GM21825 (cell line): ENCODE results near the gene PELI1.

ENCODE experiments used
- ATAC-seq: cut with Tn5 transposase; IDR thresholded peaks from one replicate; pipeline ENCODE4 v1.9.1; 2021; ENCODE audit warnings: mild to moderate bottlenecking, moderate library complexity; ENCODE audit not compliant: unreplicated experiment

Gene PELI1, protein sequence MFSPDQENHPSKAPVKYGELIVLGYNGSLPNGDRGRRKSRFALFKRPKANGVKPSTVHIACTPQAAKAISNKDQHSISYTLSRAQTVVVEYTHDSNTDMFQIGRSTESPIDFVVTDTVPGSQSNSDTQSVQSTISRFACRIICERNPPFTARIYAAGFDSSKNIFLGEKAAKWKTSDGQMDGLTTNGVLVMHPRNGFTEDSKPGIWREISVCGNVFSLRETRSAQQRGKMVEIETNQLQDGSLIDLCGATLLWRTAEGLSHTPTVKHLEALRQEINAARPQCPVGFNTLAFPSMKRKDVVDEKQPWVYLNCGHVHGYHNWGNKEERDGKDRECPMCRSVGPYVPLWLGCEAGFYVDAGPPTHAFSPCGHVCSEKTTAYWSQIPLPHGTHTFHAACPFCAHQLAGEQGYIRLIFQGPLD

DNA sequence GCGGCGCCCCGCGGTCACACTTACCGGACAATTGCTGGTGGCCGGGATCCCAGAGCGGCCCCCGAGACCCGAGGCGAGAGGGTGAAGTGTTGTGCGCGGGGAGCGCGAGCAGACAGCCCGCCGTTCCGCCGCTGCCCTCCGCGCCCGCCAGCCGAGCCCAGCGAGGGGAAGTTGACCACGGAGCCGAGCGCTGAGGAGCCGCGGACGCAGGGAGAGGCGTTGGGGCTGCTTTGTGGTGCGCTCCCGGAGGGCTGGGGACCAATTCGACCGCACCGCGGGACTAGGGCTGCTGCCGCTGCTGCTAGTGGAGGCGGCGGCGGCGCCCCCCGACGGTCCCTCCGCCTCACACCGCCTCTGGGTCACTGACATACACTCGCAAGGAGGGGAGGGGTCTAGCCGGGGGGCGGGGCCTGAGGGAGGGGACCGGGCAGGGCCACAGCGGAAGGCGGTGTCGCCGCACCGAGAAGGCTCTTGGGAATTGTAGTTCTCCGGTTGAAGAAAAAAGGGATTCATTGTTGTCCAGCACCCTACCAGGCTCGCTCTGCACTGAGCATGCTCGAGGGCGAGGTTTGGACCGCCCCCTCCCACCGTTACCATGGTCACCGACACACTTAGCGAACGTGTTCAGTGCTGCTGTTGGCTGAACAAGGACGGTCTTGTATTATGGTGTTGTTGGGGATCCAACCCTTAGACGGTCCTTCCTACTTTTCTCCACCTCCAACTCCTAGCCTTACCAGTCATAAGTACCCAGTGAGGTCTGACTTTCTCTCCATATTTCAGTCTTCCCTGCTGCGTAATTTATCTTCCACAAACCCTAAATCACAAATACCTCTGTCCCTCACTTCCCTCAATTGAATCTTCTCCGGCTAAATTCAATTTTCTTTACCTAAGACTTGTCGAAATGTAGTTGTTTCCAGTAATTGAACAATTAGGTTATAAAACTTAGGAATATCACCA, at the start of gene PELI1:
PELI1 (minus strand) TSS at position 364 of the 957 bp plus-strand sequence. CDS start 36,110 bp downstream, outside the sequence.
- peak; percentile 83 for ATAC-seq

DNA sequence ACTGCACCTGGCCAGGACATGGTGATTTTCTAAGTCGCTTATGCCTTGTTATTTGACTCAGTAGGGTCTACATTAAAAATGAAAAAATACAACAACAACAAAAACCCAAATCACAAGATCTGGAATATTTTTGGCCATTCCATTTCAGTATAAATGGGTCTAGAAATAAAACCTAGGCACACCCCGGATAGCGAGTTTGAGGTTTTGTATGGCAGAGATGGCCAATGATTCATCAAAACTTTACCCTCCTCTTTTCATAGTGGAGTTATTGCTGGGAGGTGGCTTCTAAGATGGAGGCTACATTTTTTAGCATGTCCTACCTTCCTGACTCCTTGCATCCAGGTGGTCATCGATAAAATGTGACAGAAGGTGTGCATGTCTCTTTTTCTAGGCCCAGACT, 49.3 kb upstream of the PELI1 start:
- ATAC-seq: no peak

DNA sequence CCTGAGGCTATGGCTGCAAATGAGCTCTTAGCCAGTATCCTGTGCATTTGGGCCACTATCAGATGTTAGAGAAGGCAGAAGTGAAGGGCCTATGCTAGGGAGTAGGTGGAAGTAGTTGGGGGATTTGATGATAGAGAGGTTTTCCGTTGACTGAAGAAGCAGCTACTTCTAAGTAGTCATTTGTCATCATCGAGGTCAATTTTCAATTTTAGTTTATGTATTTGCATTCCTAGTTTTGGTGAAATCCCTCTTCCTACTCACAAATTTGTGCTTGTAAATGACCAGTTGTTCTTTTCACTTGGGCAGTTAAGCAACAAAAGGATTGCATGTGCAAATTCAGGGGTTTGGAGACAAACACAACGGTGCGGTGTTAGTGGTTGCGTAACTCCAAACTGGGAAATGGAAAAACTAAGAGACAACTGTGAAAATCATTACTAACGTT, 48.5 kb upstream of the PELI1 start:
- ATAC-seq: no peak

DNA sequence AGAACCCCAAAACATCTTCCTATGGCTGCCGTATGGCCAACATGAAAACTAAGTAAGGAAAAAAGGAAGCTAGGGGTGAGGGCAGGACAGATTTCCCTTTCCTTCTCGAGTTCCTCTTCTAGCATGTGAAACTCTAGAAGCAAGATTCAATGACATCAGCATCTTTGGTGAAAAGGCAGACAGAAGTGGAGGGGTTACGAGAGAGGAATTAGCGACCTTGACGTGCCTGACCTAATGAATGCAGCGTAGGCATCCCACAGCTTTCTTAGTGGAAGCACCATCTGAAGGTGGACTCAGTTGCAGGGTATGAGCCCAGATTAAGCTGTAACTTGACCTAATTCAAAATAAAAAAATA, 47.9 kb upstream of the PELI1 start:
- no peak for ATAC-seq

DNA sequence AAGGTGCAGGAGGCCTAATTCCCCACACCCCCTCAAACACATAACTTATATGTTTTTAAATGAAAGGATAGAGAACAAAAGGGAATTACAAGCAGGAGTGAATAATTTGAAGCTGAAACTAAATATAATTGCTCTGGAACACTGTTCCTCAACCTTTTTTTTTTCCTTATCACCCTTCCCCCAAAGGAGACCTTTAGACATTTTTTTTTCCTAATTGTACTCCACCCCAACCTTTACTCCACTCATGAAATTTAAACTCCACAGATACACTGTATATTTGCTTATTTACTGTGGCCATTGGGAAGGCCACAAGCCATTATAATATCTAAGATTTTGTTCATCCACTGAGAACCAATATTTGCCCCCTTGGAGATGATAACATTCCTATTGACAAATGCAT, 45.4 kb upstream of the PELI1 start:
- no peak for ATAC-seq

DNA sequence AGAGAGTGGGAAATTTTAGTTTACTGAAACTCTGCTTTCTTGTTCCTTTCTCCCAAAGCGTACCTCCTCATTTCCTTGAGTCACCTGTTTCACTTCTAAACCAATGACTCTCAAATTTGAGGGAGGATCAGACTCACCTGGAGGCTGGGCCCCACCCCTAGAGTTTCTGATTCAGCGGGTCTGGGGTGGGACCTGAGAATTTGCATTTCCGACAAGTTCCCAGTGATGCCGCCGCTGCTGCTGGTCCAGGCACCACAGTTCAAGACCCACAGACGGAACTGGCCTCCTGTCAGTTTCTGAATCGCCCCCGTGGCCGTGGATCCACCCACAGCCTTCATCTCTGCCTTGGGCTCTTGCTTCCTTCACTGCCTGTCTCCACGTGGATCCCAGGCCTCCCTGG, 44.9 kb upstream of the PELI1 start:
- no peak for ATAC-seq

DNA sequence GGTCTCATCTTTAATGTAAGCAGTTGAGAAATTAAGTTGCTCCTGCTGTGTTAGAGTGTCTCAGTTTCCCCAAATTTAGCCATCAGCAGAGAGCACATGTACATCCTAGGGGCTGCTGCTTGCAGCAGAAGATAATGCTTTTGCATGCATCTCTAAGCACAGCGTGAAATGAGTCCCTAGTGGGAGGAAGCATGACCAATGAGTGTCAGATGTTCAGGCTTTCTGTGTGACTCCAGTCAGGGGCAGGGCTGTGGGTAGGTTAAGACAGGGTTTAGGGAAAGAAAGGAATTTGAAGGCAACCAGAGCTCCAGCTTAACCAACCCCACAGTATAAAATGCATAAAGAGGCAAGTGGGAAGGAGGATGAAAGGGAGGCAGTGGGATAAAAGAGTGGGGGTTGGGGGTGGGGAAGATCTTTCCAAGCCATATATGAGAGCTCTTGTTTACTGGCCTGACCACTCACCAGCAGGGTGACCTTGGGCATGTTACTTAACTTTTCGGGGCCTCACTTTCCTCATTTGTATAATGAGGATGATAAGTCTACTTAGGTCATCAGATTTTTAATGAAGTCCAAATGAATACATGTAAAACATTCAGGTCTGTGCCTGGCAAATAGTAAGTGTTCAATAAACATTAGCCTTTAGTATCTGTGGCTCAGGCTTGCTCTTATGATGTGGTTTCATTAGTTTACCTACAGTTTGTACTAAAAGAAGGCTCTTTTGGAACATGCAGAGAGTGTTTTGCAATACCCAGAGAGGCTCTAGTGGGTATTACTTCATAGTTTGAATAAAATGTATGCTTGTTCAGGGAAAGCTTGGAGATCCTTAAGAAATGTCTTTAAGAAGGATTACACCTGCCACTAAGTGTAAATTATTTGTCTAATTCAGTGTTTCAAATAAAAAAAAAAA, 42.7 kb upstream of the PELI1 start:
- no peak for ATAC-seq

DNA sequence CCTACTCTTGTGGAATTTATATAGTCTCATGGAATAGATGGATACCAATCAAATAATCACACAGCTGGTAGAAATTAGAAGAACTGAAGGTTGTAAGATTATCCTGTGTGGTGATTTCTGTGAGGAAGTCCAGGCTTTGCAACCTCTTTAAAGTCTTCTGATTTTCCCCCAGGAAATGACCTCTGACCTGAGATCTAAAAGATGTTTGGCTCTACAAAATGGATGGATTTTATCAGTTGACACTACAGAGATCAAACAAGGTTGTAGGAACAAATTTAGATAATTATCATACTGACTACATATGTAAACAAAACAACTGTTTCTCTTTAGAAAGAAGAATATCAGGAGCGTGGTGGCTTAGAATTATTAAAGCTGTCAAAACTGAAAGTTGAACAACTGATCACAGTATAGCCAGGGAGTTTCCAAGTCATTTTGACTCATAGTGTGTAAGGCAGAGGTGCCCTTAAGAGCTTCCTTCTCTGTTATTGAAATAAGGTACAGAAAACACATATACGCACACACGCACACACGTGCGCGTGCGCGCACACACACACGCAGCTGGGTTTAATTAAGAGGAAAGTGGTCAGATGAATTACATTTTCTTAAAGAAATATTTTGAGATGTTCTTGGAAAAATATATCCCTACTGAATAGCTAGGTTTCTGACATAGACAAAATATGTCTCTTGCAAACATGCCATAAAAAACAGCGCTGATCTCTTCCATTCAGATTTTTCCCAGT, 35.5 kb upstream of the PELI1 start:
- peak; percentile 82 for ATAC-seq

DNA sequence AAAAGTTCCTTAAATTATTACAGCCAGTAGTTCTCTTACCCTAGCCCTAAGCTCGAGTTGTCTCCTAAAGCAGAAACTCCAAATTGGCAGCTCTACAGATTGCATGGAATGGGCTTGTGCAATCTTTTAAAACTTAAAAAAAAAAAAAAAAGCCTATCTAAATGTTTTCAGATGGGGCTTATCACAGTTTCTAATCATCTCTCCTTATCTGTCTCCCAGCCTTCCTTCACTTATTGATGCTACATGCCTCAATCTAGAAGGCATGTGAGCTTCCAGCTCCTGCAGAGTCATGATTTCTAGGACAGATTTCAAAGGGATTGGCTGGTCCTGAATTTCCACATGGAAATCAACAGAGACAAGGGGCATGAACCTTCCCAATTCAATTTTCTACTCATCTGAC, 33.1 kb upstream of the PELI1 start:
- no peak for ATAC-seq

DNA sequence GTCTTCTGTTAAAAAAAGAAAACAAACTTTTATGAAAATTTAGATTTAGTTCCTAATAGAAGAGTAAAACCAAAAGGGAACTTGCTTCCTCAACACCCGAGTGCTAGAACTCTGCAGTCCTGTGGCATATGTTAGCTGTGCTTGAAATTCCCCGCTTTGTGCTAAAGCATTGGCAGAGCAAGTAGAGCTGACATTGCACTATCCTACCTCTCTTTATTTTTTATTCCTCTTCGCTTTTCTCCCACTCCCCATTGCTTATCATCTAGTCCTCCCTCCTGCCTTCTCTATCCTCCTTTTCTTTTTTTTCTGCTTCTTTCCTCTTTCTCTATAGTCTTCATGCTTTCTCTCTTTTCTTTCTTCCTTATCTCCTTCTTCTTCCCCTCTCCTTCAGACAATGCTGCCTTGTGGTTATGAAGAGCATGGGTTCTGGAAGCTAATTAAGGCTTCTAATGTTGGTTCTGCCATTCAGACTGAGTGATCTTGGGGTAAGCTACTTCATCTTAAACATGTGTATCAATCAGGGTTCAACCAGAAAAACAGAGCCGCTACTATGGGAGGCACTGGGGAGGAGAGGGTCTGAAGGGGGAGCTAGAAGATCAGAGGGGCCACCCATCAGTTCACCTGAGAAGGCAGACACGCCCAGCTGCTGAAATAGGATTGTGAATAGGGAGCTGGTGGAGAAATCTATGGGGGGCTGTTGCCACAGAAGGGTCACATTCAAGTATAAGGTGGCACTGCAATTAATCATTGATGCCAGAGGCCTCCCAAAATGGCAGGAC, 31.4 kb upstream of the PELI1 start:
- no peak for ATAC-seq

DNA sequence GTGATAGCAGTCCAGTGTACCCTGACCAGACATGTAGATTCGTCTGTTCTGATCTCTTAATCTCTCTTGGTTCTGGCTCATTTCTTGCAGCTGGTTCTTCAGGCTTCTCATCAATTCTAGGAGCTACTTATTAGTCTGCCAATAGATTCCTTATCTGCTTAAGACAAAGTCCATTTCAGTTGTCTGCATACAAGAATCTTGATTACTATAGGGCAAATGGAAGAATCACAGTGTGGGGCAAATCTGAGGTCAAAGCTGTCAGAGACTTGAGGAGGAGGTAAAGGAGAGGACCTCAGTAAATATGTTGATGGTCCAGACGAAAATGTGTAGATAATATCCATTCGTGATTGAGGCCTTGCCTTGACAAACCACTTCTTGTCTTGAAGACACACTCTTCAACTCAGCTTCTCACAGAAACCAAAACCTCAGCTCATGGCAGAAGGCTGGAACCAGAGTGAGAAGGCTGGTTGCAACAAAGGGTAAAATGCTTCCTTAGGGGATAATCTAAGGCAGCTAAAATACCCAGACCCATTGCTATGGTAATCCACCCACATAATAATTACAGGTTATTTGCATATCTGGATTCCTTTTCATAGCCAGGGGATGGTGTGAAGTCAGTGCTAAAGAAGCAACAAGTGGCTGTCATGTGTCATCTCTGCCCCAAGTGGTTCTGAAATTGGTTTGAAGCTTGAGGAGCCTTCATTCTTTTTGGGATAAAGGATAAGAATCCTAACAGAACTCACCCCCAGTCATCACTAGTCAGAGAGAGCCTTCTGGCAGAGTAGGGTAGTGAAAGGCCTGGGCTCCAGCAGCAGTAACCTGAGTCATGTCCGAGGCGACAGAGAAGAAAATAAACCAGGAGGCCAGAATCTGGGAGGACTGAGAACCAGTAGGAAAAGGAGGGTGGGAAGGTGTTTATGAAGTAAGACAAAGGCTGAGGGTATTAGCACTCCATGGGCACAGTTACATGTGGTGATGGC, 29.2 kb upstream of the PELI1 start:
- no peak for ATAC-seq

DNA sequence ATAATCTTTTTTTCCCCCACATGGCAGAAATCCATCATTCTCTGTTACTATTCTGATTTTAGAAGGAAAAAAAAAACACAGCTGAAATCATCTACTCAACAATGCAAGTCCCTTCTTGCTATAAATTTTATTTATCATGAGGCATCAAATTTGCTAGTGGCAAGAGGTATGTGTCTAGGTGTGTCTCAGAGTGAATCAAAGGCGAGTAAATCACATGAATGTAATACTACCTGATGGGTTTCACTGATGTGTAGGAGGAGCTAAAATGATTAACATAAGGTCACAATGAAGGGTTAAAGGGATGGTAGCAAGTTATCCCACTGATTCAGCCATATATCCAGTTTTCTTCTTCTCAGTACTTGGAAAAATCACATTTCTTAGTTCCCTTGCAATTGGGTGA, 24.5 kb upstream of the PELI1 start:
- ATAC-seq: no peak

DNA sequence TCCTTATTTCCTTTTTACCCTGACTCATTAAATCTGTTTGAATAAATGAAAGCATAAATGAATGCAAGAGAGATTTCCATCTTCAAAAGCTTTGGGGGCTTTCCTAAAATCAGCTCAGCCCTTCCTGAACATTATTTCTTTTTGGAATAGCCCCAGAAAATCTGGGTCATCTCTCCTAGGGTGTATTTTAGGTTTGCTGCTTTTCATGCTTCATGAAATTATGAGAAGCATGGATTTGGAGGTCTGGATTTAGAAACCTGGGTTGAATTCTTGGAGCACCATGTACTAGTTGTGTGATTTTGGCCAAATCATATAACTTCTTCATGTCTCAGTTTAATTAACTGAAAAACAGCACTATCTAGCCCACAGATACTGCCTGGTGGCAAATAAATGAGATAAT, 24.0 kb upstream of the PELI1 start:
- no peak for ATAC-seq

DNA sequence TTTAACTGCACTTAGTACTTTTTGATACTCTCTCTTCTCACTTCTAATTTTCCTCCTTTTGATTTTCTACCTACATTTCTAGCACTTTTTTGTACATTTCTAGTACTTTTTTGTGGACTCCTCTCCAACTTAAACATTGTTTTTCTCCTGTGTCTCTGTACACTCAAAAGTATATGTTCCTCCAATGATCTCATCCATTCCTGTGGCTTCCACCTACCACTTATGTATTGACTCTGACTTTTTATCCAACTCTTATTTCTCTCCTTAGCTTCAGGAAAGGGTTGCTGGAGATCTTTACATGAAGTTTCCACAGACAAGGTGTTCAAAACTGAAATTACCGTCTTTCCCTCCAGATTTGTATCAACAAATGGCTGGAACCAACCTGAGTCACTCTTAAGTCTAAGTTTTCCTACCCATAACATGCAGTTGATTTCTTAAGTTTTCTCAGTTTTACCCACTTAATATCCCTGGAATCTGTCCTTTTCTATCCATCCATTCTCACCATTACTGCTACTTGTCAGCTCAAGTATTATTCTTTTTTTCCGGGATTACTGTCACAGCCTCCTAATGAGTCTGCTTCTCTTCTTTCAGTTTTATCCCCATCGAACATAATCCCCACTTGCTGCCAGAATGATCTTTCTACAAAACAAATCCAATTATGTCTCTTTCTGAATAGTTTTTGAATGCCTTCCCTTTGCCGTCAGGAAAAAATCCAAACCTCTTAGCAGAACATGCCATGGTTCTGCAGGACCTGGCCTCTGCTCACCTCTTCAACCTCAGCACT, 22.6 kb upstream of the PELI1 start:
- no peak for ATAC-seq

DNA sequence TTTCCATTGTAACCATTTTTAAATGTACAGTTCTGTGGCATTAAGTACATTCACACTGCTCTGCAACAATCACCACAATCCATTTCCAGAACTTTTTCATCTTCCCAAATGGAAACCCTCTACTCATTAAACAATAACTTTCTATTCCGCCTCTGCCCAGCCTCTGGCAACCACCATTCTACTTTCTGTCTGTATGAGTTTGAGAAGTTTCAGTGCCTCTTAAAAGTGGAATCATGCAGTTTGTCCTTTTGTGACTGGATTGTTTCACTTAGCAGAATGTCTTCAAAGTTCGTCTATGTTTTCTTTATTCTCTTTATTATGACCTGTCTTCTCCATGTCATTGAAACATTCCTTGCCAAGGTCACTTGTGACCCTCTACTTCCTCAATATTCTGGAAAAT, 22.0 kb upstream of the PELI1 start:
- no peak for ATAC-seq

DNA sequence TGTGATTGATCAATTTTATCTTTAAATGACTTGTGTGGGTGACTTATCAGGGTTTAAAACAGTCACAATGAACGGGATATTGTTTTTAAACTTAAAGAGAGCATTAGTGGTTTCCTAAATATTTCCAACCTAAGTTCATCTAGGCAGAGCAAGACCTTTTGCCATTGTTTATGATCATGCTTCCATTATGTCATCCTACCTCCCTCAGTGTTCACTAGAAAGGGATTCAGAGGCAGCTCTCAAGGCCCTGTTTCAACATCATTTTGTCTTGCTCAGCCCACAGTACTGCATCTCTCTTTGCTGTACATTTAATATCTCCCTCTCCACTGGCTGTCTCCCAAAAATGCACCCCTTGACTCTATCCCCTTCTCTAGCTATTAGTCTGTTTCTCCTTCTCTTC, 21.5 kb upstream of the PELI1 start:
- ATAC-seq: no peak

DNA sequence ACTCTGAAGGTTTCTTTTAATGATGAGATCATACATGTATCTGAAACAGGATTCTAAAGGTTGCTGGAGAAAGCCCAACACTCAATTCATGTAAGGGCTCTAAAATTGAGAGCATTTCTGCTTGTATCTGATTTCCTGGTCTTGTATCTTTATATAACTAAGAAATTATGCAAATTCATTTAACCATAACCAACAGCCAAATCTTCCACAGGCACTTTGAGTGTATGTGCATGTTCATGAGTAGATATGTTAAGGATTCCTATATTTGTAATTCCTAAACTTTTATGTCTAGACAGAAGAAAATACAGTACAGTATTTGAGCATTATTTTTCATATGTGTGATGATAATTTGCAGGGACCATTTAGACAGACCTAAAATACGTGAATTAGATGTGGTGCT, 20.4 kb upstream of the PELI1 start:
- no peak for ATAC-seq
